ENCODE data around the gene IQGAP3.

DNA sequence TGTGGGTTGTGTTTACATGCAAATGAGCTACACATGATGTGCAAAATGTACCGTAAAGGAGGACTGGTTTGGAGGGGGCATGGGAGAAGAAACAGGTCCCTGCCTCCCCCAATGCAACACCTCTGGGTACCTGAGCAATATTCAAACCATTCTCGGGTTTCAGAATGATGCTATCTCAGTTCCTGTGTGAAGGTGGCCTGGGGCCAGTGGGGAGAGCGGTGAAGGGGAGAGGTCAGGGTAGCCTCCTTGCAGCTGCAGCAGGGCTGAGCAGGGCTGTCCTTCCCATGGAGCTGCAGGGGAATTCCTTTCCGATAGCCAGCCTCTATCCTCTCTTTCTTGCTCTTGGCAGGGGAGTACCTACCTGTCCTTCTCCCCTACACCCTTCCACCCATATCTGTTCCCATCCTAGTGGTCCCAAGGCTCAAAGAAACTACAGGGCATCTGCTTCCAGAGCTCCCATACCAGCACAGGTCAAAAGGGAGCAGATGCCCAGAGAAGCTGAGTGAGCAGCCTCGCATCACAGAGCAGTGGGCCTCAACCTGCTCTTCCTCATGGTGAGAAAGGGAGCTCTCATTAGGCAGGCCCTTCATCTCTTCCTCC is 83.7 kb downstream of the IQGAP3 start:
- TF ChIP-seq CTCF (IDR thresholded peaks at IDR 0.05) (no peak), EZH2 (IDR thresholded peaks at IDR 0.05; ENCODE audit: borderline replicate concordance, insufficient read depth, low read depth, low read length, poor library complexity, severe bottlenecking) (no peak)
